Measurements from ENCODE around the gene DAZAP1.
A peak's percentile ranks its signal among the peaks of the same experiment; 100 is the strongest.

Gene DAZAP1

DNA sequence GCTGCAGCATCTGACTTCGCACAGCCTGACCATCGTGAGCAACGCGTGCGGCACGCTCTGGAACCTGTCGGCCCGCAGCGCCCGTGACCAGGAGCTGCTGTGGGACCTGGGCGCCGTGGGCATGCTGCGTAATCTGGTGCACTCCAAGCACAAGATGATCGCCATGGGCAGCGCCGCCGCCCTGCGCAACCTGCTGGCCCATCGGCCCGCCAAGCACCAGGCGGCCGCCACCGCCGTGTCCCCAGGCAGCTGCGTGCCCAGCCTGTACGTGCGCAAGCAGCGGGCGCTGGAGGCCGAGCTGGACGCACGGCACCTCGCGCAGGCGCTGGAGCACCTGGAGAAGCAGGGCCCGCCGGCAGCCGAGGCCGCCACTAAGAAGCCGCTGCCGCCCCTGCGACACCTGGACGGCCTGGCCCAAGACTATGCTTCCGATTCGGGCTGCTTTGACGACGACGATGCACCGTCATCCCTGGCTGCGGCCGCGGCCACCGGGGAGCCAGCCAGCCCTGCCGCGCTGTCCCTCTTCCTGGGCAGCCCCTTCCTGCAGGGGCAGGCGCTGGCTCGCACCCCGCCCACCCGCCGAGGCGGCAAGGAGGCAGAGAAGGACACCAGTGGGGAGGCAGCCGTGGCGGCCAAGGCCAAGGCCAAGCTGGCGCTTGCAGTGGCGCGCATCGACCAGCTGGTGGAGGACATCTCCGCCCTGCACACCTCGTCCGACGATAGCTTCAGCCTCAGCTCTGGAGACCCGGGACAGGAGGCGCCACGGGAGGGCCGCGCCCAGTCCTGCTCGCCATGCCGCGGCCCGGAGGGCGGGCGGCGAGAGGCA lies 58.0 kb downstream of the DAZAP1 start:
- peaks cover 2% of the 10 kb centered on the region for H3K4me1 ChIP-seq (ENCODE audit: insufficient read depth, low read length)
- H3K9me3 ChIP-seq (ENCODE audit: low read length): no peaks in the 10 kb centered on the region
- H3K4me3 ChIP-seq (ENCODE audit: low read depth in 1 of 2, low read length in 2 of 2): no peak overlapping the region
- peaks cover 0 to 48% of the 10 kb centered on the region in 2 donors for H3K27me3 ChIP-seq (ENCODE audit: control insufficient read depth in 1 of 2, insufficient read depth in 2 of 2, low read length in 2 of 2)
- no peak overlapping the region for H3K27ac ChIP-seq (ENCODE audit: low read depth, low read length)
- no peak overlapping the region for H3K9ac ChIP-seq (ENCODE audit: low read length)
- no peaks in the 10 kb centered on the region for H3K36me3 ChIP-seq (ENCODE audit: insufficient read depth, low read length)

DNA sequence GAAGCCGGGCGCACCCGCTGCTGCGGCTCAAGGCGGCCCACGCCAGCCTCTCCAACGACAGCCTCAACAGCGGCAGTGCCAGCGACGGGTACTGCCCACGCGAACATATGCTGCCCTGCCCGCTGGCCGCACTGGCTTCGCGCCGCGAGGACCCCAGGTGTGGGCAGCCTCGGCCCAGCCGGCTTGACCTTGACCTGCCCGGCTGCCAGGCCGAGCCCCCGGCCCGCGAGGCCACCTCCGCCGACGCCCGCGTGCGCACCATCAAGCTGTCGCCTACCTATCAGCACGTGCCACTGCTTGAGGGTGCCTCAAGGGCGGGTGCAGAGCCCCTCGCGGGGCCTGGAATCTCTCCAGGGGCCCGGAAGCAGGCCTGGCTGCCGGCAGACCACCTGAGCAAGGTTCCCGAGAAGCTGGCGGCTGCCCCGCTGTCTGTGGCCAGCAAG lies 58.7 kb downstream of the DAZAP1 start:
- Histone ChIP-seq H3K9me3 (ENCODE audit: low read length) (no peaks in the 10 kb centered on the region), H3K36me3 (ENCODE audit: insufficient read depth, low read length) (no peaks in the 10 kb centered on the region), H3K4me3 (ENCODE audit: low read depth in 1 of 2, low read length in 2 of 2) (no peak overlapping the region), H3K27me3 (ENCODE audit: control insufficient read depth in 1 of 2, insufficient read depth in 2 of 2, low read length in 2 of 2) (peaks cover 2 to 54% of the 10 kb centered on the region in 2 donors), H3K27ac (ENCODE audit: low read depth, low read length) (no peak overlapping the region), H3K4me1 (ENCODE audit: insufficient read depth, low read length) (peaks cover 8% of the 10 kb centered on the region), H3K9ac (ENCODE audit: low read length) (no peak overlapping the region)

DNA sequence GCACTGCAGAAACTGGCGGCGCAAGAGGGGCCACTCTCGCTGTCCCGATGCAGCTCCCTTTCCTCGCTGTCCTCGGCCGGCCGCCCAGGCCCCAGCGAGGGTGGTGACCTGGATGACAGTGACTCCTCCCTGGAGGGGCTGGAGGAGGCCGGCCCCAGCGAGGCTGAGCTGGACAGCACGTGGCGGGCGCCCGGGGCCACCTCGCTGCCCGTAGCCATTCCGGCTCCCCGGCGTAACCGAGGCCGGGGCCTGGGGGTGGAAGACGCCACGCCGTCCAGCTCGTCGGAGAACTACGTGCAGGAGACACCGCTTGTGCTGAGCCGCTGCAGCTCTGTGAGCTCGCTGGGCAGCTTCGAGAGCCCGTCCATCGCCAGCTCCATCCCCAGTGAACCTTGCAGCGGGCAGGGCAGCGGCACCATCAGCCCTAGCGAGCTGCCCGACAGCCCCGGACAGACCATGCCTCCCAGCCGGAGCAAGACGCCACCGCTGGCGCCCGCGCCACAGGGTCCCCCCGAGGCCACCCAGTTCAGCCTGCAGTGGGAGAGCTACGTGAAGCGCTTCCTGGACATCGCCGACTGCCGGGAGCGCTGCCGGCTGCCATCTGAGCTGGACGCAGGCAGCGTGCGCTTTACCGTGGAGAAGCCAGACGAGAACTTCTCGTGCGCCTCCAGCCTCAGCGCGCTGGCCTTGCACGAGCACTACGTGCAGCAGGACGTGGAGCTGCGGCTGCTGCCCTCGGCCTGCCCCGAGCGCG lies 59.3 kb downstream of the DAZAP1 start:
- Histone ChIP-seq H3K4me3 (ENCODE audit: low read depth in 1 of 2, low read length in 2 of 2) (no peak overlapping the region), H3K9me3 (ENCODE audit: low read length) (no peaks in the 10 kb centered on the region), H3K27me3 (ENCODE audit: control insufficient read depth in 1 of 2, insufficient read depth in 2 of 2, low read length in 2 of 2) (peaks cover 8 to 60% of the 10 kb centered on the region in 2 donors), H3K4me1 (ENCODE audit: insufficient read depth, low read length) (peaks cover 14% of the 10 kb centered on the region), H3K27ac (ENCODE audit: low read depth, low read length) (no peak overlapping the region), H3K36me3 (ENCODE audit: insufficient read depth, low read length) (no peaks in the 10 kb centered on the region), H3K9ac (ENCODE audit: low read length) (no peak overlapping the region)

DNA sequence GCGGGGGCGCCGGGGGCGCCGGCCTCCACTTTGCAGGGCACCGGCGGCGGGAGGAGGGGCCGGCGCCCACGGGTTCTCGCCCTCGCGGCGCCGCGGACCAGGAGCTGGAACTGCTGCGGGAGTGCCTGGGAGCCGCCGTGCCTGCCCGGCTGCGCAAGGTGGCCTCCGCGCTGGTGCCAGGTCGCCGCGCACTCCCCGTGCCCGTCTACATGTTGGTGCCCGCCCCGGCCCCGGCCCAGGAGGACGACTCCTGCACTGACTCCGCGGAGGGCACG lies 59.8 kb downstream of the DAZAP1 start:
- no peak overlapping the region for H3K27ac ChIP-seq (ENCODE audit: low read depth, low read length)
- no peaks in the 10 kb centered on the region for H3K36me3 ChIP-seq (ENCODE audit: insufficient read depth, low read length)
- H3K9ac ChIP-seq (ENCODE audit: low read length): no peak overlapping the region
- H3K27me3 ChIP-seq (ENCODE audit: control insufficient read depth in 1 of 2, insufficient read depth in 2 of 2, low read length in 2 of 2): peaks cover 13 to 65% of the 10 kb centered on the region in 2 donors
- H3K4me3 ChIP-seq (ENCODE audit: low read depth in 1 of 2, low read length in 2 of 2): no peak overlapping the region
- H3K9me3 ChIP-seq (ENCODE audit: low read length): no peaks in the 10 kb centered on the region
- peaks cover 18% of the 10 kb centered on the region for H3K4me1 ChIP-seq (ENCODE audit: insufficient read depth, low read length)

DNA sequence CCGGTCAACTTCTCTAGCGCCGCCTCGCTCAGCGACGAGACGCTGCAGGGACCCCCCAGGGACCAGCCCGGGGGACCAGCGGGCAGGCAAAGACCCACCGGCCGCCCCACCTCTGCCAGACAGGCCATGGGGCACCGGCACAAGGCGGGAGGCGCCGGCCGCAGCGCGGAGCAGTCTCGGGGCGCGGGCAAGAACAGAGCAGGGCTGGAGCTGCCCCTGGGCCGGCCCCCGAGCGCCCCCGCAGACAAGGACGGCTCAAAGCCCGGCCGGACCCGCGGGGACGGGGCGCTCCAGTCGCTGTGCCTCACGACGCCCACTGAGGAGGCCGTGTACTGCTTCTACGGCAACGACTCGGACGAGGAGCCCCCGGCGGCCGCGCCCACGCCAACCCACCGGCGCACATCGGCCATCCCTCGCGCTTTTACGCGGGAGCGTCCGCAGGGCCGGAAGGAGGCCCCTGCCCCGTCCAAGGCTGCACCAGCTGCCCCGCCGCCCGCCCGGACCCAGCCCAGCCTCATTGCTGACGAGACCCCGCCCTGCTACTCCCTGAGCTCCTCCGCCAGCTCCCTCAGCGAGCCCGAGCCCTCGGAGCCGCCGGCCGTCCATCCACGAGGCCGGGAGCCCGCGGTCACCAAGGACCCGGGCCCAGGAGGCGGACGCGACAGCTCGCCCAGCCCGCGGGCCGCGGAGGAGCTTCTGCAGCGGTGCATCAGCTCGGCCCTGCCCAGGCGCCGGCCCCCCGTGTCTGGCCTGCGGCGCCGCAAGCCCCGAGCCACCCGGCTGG lies 60.3 kb downstream of the DAZAP1 start:
- Histone ChIP-seq H3K36me3 (ENCODE audit: insufficient read depth, low read length) (no peaks in the 10 kb centered on the region), H3K4me3 (ENCODE audit: low read depth in 1 of 2, low read length in 2 of 2) (no peak overlapping the region), H3K27me3 (ENCODE audit: control insufficient read depth in 1 of 2, insufficient read depth in 2 of 2, low read length in 2 of 2) (peaks cover 18 to 70% of the 10 kb centered on the region in 2 donors), H3K9ac (ENCODE audit: low read length) (no peak overlapping the region), H3K27ac (ENCODE audit: low read depth, low read length) (no peak overlapping the region), H3K4me1 (ENCODE audit: insufficient read depth, low read length) (peaks cover 18% of the 10 kb centered on the region), H3K9me3 (ENCODE audit: low read length) (no peaks in the 10 kb centered on the region)

DNA sequence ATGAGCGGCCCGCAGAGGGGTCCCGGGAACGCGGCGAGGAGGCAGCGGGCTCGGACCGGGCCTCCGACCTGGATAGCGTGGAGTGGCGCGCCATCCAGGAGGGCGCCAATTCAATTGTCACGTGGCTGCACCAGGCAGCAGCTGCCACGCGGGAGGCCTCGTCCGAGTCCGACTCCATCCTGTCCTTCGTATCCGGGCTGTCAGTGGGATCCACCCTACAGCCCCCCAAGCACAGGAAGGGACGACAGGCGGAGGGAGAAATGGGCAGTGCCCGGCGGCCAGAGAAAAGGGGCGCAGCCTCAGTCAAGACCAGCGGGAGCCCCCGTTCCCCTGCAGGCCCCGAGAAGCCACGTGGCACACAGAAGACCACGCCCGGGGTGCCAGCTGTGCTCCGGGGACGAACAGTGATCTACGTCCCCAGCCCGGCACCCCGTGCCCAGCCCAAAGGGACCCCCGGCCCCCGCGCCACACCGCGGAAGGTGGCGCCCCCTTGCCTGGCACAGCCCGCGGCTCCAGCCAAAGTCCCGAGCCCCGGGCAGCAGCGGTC lies 61.0 kb downstream of the DAZAP1 start:
- no peak overlapping the region for H3K4me3 ChIP-seq (ENCODE audit: low read depth in 1 of 2, low read length in 2 of 2)
- peaks cover 18% of the 10 kb centered on the region for H3K4me1 ChIP-seq (ENCODE audit: insufficient read depth, low read length)

DNA sequence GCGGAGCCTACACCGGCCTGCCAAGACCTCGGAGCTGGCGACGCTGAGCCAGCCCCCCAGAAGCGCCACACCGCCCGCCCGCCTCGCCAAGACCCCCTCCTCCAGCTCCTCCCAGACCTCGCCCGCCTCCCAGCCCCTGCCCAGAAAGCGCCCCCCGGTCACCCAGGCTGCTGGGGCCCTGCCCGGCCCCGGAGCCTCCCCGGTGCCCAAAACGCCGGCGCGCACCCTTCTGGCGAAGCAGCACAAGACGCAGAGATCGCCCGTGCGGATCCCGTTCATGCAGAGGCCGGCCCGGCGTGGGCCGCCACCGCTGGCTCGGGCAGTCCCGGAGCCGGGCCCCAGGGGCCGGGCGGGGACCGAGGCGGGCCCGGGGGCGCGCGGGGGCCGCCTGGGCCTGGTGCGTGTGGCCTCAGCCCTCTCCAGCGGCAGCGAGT lies 61.5 kb downstream of the DAZAP1 start:
- H3K27me3 ChIP-seq (ENCODE audit: control insufficient read depth in 1 of 2, insufficient read depth in 2 of 2, low read length in 2 of 2): peaks cover 28 to 82% of the 10 kb centered on the region in 2 donors
- no peaks in the 10 kb centered on the region for H3K9me3 ChIP-seq (ENCODE audit: low read length)
- no peaks in the 10 kb centered on the region for H3K36me3 ChIP-seq (ENCODE audit: insufficient read depth, low read length)
- no peak overlapping the region for H3K9ac ChIP-seq (ENCODE audit: low read length)
- peaks cover 18% of the 10 kb centered on the region for H3K4me1 ChIP-seq (ENCODE audit: insufficient read depth, low read length)
- no peak overlapping the region for H3K4me3 ChIP-seq (ENCODE audit: low read depth in 1 of 2, low read length in 2 of 2)
- H3K27ac ChIP-seq (ENCODE audit: low read depth, low read length): no peak overlapping the region

More for the DNA sequence above, 61.0 kb downstream of the DAZAP1 start:
- H3K36me3 ChIP-seq (ENCODE audit: insufficient read depth, low read length): no peaks in the 10 kb centered on the region
- no peak overlapping the region for H3K27ac ChIP-seq (ENCODE audit: low read depth, low read length)
- H3K9me3 ChIP-seq (ENCODE audit: low read length): no peaks in the 10 kb centered on the region
- H3K27me3 ChIP-seq (ENCODE audit: control insufficient read depth in 1 of 2, insufficient read depth in 2 of 2, low read length in 2 of 2): peaks cover 25 to 77% of the 10 kb centered on the region in 2 donors
- no peak overlapping the region for H3K9ac ChIP-seq (ENCODE audit: low read length)

DNA sequence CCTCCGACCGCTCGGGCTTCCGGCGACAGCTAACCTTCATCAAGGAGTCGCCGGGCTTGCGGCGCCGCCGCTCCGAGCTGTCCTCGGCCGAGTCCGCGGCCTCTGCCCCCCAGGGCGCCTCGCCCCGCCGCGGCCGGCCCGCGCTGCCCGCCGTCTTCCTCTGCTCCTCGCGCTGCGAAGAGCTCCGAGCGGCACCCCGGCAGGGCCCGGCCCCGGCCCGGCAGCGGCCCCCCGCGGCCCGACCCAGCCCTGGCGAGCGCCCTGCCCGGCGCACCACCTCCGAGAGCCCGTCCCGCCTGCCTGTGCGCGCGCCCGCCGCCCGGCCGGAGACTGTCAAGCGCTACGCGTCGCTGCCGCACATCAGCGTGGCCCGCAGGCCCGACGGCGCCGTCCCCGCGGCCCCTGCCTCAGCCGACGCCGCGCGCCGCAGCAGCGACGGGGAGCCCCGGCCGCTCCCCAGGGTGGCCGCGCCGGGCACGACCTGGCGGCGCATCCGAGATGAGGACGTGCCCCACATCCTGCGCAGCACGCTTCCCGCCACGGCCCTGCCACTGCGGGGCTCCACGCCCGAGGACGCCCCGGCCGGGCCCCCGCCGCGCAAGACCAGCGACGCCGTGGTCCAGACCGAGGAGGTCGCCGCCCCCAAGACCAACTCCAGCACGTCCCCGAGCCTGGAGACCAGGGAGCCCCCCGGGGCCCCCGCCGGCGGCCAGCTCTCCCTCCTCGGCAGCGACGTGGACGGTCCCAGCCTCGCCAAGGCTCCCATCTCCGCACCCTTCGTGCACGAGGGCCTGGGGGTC lies 62.1 kb downstream of the DAZAP1 start:
- Histone ChIP-seq H3K27me3 (ENCODE audit: control insufficient read depth in 1 of 2, insufficient read depth in 2 of 2, low read length in 2 of 2) (peaks cover 28 to 88% of the 10 kb centered on the region in 2 donors), H3K36me3 (ENCODE audit: insufficient read depth, low read length) (no peaks in the 10 kb centered on the region), H3K4me1 (ENCODE audit: insufficient read depth, low read length) (peaks cover 18% of the 10 kb centered on the region), H3K4me3 (ENCODE audit: low read depth in 1 of 2, low read length in 2 of 2) (no peak overlapping the region), H3K27ac (ENCODE audit: low read depth, low read length) (no peak overlapping the region), H3K9me3 (ENCODE audit: low read length) (no peaks in the 10 kb centered on the region), H3K9ac (ENCODE audit: low read length) (no peak overlapping the region)

DNA sequence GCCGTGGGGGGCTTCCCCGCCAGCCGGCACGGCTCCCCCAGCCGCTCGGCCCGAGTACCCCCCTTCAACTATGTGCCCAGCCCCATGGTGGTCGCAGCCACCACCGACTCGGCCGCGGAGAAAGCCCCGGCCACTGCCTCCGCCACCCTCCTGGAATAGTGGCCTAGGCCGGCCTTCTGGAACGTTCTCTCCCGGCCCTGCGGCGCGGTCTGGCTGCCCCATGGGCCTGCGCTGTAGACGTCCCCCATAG lies 62.6 kb downstream of the DAZAP1 start:
- peaks cover 18% of the 10 kb centered on the region for H3K4me1 ChIP-seq (ENCODE audit: insufficient read depth, low read length)
- H3K4me3 ChIP-seq (ENCODE audit: low read depth in 1 of 2, low read length in 2 of 2): peak overlapping the region in 1 of 2 donors; percentile 31
- H3K9me3 ChIP-seq (ENCODE audit: low read length): no peaks in the 10 kb centered on the region
- H3K36me3 ChIP-seq (ENCODE audit: insufficient read depth, low read length): no peaks in the 10 kb centered on the region
- H3K9ac ChIP-seq (ENCODE audit: low read length): no peak overlapping the region
- H3K27me3 ChIP-seq (ENCODE audit: control insufficient read depth in 1 of 2, insufficient read depth in 2 of 2, low read length in 2 of 2): peaks cover 28 to 88% of the 10 kb centered on the region in 2 donors
- H3K27ac ChIP-seq (ENCODE audit: low read depth, low read length): no peak overlapping the region

DNA sequence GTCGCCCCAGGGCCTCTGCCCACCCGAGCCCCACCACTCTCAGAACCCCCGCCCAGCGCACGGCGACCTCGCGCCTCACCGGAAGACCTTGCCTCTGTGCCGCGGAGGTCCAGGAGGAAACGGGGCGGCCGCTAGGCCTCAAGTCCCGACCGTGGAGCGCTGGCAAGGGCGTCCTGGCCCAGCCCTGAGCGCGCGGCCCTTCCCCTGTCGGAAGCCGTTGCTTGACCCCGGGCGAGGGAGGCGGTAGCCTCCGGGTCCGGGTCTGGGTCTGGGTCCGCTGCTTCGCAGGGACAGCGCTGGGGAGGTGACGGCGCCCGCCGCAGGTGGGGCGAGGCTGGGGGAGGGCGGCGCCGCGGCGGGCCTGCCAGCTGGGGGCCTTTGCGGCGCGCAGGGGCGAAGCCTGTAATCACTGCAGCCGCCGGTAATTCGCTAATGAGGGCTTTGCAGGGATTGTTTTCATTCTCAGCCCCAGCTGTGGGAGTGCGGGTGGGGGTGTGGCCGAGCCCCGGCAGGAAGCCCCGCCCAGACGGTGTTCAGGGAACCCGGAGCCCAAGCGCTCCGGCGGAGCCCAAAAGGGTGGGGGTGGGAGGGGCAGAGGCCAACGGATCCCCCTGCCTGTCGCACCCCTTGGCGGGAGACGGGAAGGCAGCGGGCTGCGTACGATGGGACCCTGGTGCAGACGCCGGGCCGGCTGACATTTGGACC lies 63.1 kb downstream of the DAZAP1 start:
- peaks cover 28 to 83% of the 10 kb centered on the region in 2 donors for H3K27me3 ChIP-seq (ENCODE audit: control insufficient read depth in 1 of 2, insufficient read depth in 2 of 2, low read length in 2 of 2)
- H3K4me1 ChIP-seq (ENCODE audit: insufficient read depth, low read length): peaks cover 18% of the 10 kb centered on the region
- H3K4me3 ChIP-seq (ENCODE audit: low read depth in 1 of 2, low read length in 2 of 2): peak overlapping the region in 1 of 2 donors; percentile 31
- no peaks in the 10 kb centered on the region for H3K9me3 ChIP-seq (ENCODE audit: low read length)
- H3K27ac ChIP-seq (ENCODE audit: low read depth, low read length): no peak overlapping the region
- no peak overlapping the region for H3K9ac ChIP-seq (ENCODE audit: low read length)
- no peaks in the 10 kb centered on the region for H3K36me3 ChIP-seq (ENCODE audit: insufficient read depth, low read length)

Data from muscle layer of colon (tissue), 2 donors.